ENCODE data around the gene ANAPC16.

The ANAPC16 gene

GRCh38 chr10:72260976-72261783, 45.4 kb downstream of the ANAPC16 start:
- no peak for TF ChIP-seq CTCF (IDR thresholded peaks at IDR 0.05; ENCODE audit: extremely low read depth, missing control alignments)
- DNase-seq (ENCODE audit: low spot score): peak; percentile 74

- no peak for DNase-seq (ENCODE audit: low spot score)
- no peak for TF ChIP-seq CTCF (IDR thresholded peaks at IDR 0.05; ENCODE audit: extremely low read depth, missing control alignments)
Measured at GRCh38 chr10:72261784-72262404, 46.1 kb downstream of the ANAPC16 start.

- no peak for DNase-seq (ENCODE audit: low spot score)
- TF ChIP-seq CTCF (IDR thresholded peaks at IDR 0.05; ENCODE audit: extremely low read depth, missing control alignments): no peak
Measured at GRCh38 chr10:72263613-72264241, 47.9 kb downstream of the ANAPC16 start.

GRCh38 chr10:72264536-72264935, 48.7 kb downstream of the ANAPC16 start:
- no peak for TF ChIP-seq CTCF (IDR thresholded peaks at IDR 0.05; ENCODE audit: extremely low read depth, missing control alignments)
- no peak for DNase-seq (ENCODE audit: low spot score)

GRCh38 chr10:72265508-72265907, 49.7 kb downstream of the ANAPC16 start:
- no peak for TF ChIP-seq CTCF (IDR thresholded peaks at IDR 0.05; ENCODE audit: extremely low read depth, missing control alignments)
- no peak for DNase-seq (ENCODE audit: low spot score)

- TF ChIP-seq CTCF (IDR thresholded peaks at IDR 0.05; ENCODE audit: extremely low read depth, missing control alignments): no peak
- DNase-seq (ENCODE audit: low spot score): no peak
Measured at GRCh38 chr10:72265990-72266865, 50.4 kb downstream of the ANAPC16 start.

Measured in GM20000 (cell line).